Tibial nerve (tissue), 4 donors: ENCODE measurements around the gene MAP4K3. TPM values are rescaled to one million over a fixed set of nuclear protein-coding genes. Genes with fewer than 3 reads are reported as not detected.

Experiments used
- DNase-seq, 2 donors: peaks; one replicate each; pipeline ENCODE4 v3.0.0-alpha.2; 2019; ENCODE audit warnings: low spot score in 2 of 2
- H3K27ac ChIP-seq, 4 donors: fragments of 200-600 bp; sonication (generic) in 3 of 4; one replicate each; pipeline ENCODE4 v1.5.1; 2017 to 2019; ENCODE audit warnings: mild to moderate bottlenecking in 1 of 4
- H3K27me3 ChIP-seq, 2 donors: fragments of 200-600 bp; sonication (generic) in 1 of 2; one replicate each; pipeline versions ENCODE4 v1.5.1 to v1.6.0; 2017 to 2019
- H3K36me3 ChIP-seq, 3 donors: fragments of 200-600 bp; sonication (generic); one replicate each; pipeline ENCODE4 v1.5.1; 2018 to 2019
- H3K4me1 ChIP-seq, 4 donors: fragments of 200-600 bp; sonication (generic) in 3 of 4; one replicate each; pipeline ENCODE4 v1.5.1; 2017 to 2019
- H3K4me3 ChIP-seq, 4 donors: fragments of 200-600 bp; sonication (generic) in 3 of 4; one replicate each; pipeline ENCODE4 v1.5.1; 2017 to 2019; ENCODE audit warnings: mild to moderate bottlenecking in 1 of 4, moderate library complexity in 1 of 4
- H3K9me3 ChIP-seq, 4 donors: fragments of 200-600 bp; sonication (generic) in 3 of 4; one replicate each; pipeline ENCODE4 v1.5.1; 2017 to 2019
- CTCF ChIP-seq, 5 experiments: fragments of 200-600 bp in 3 of 5; fragments of 450-650 bp in 2 of 5; sonication (generic) in 3 of 5; IDR thresholded peaks; one replicate each; pipeline ENCODE4 v1.5.1; 2016 to 2019; ENCODE audit warnings: antibody characterized with exemption in 5 of 5, mild to moderate bottlenecking in 3 of 5, moderate library complexity in 2 of 5
- EP300 ChIP-seq, 2 donors: sonication (generic); formaldehyde crosslinking; IDR thresholded peaks; one replicate each; pipeline ENCODE4 v1.6.1; 2017; ENCODE audit warnings: antibody characterized with exemption in 2 of 2, mild to moderate bottlenecking in 1 of 2
- POLR2A ChIP-seq, 2 donors: fragments of 450-650 bp; IDR thresholded peaks; one replicate each; pipeline ENCODE4 v1.6.1; 2017; ENCODE audit warnings: antibody characterized with exemption in 2 of 2, mild to moderate bottlenecking in 2 of 2, moderate library complexity in 2 of 2
- WGBS, 2 donors: methylation state at CpG; one replicate each; pipeline ENCODE4 v1.1.5; 2018; 5-methylcytosine and 5-hydroxymethylcytosine counted together
- total RNA-seq, 4 donors: library from RNA; depleted of rRNA; stranded (reverse); fragments of >200 nt; gene quantifications; one replicate each; pipeline ENCODE4 v1.1.0, GENCODE V29; 2016

MAP4K3 gene
- total RNA-seq, 4 donors from 2014 or later = 54.4 to 102 (median 60.2) TPM

GRCh38 chr2:39464864-39465263 lies 27.8 kb upstream of the MAP4K3 start:
- TF ChIP-seq EP300 (IDR thresholded peaks at IDR 0.05) = no peak
- no peak for TF ChIP-seq CTCF (IDR thresholded peaks at IDR 0.05)
- no peak for TF ChIP-seq POLR2A (IDR thresholded peaks at IDR 0.05)
- Histone ChIP-seq H3K36me3 (peaks cover 0 to 9% (median 0%) of the 10 kb centered on the region in 3 donors), H3K4me1 (peaks cover 0 to 28% (median 18%) of the 10 kb centered on the region in 4 donors), H3K4me3 (no peak overlapping the region), H3K27me3 (no peaks in the 10 kb centered on the region), H3K27ac (no peak overlapping the region), H3K9me3 (peaks cover 0 to 5% (median 0%) of the 10 kb centered on the region in 4 donors)
- no peak for DNase-seq
- 53 to 56% methylated on average over 1 of the region's 1 CpG for WGBS, 2 donors

- WGBS, 2 donors = 95 to 97% methylated on average over 2 of the region's 2 CpGs
- Histone ChIP-seq H3K4me1 (no peaks in the 10 kb centered on the region), H3K27ac (no peak overlapping the region), H3K9me3 (peaks cover 0 to 14% (median 1%) of the 10 kb centered on the region in 4 donors), H3K4me3 (no peak overlapping the region), H3K27me3 (no peaks in the 10 kb centered on the region), H3K36me3 (peaks cover 0 to 64% (median 0%) of the 10 kb centered on the region in 3 donors)
- no peak for DNase-seq
- TF ChIP-seq POLR2A (IDR thresholded peaks at IDR 0.05) (no peak), EP300 (IDR thresholded peaks at IDR 0.05) (no peak)
Measured at GRCh38 chr2:39455826-39456225, 18.7 kb upstream of the MAP4K3 start.

- Histone ChIP-seq H3K27ac (no peak overlapping the region), H3K27me3 (no peaks in the 10 kb centered on the region), H3K9me3 (no peaks in the 10 kb centered on the region), H3K4me1 (no peaks in the 10 kb centered on the region), H3K4me3 (no peak overlapping the region), H3K36me3 (peaks cover 0 to 34% (median 0%) of the 10 kb centered on the region in 3 donors)
- DNase-seq = no peak
- 98 to 99% methylated on average over 5 of the region's 5 CpGs for WGBS, 2 donors
- TF ChIP-seq CTCF (IDR thresholded peaks at IDR 0.05) (no peak), POLR2A (IDR thresholded peaks at IDR 0.05) (no peak), EP300 (IDR thresholded peaks at IDR 0.05) (no peak)
Measured at GRCh38 chr2:39452396-39452795, 15.3 kb upstream of the MAP4K3 start.

- Histone ChIP-seq H3K27ac (no peak overlapping the region), H3K4me1 (no peaks in the 10 kb centered on the region), H3K9me3 (no peaks in the 10 kb centered on the region), H3K4me3 (no peak overlapping the region), H3K27me3 (no peaks in the 10 kb centered on the region), H3K36me3 (peaks cover 0 to 32% (median 0%) of the 10 kb centered on the region in 3 donors)
- TF ChIP-seq POLR2A (IDR thresholded peaks at IDR 0.05) (no peak), CTCF (IDR thresholded peaks at IDR 0.05) (no peak), EP300 (IDR thresholded peaks at IDR 0.05) (no peak)
- DNase-seq = no peak
Measured at GRCh38 chr2:39451954-39452353, 14.9 kb upstream of the MAP4K3 start.

- H3K4me1 ChIP-seq = no peaks in the 10 kb centered on the region
- no peak overlapping the region for H3K4me3 ChIP-seq
- H3K27ac ChIP-seq = no peak overlapping the region
- WGBS, 2 donors = 92 to 95% methylated on average over 3 of the region's 3 CpGs
- H3K36me3 ChIP-seq = peaks cover 0 to 11% (median 0%) of the 10 kb centered on the region in 3 donors
- TF ChIP-seq CTCF (IDR thresholded peaks at IDR 0.05) = no peak
- no peak for TF ChIP-seq EP300 (IDR thresholded peaks at IDR 0.05)
- TF ChIP-seq POLR2A (IDR thresholded peaks at IDR 0.05) = no peak
- peaks cover 0 to under 1% (median 0%) of the 10 kb centered on the region in 4 donors for H3K9me3 ChIP-seq
- DNase-seq = no peak
- H3K27me3 ChIP-seq = no peaks in the 10 kb centered on the region
Measured at GRCh38 chr2:39448169-39448502, 11.1 kb upstream of the MAP4K3 start.
